ENCODE measurements around the gene SHROOM1. TPM values are rescaled to one million over a fixed set of nuclear protein-coding genes. Genes with fewer than 3 reads are reported as not detected.

Gene SHROOM1
- total and polyA plus RNA-seq, 2 donors (not counting 3 experiments of a cell fraction or from before 2014, with no cell fraction given) = 12.8 to 20.9 TPM

DNA sequence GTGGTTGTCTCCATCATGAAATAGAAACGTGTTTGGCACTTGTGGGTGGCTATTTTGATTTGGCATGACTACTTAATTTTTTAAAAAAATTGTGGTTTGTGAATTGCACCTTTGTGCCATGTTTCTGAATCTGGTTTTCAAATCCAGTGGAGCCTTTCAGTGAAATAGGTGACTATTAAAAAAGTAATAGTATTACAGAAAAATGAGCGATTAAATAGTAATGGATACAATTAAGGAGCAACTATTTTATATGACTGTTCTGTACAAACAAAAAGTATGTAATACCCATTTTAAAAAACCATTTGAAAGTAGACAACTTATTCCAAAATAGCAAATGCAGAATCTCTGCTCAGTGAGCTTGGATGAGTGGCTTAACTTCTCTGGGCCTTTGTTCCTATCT lies 14.4 kb downstream of the SHROOM1 start:
- ChIA-PET CTCF (interaction anchor here (1.0 kb wide), 1 partner anchor 9 kb away, joined by 4 read pairs; no protein-coding TSS in a partner anchor), POLR2A (interaction anchor here (1.2 kb wide), 1 partner anchor 13 kb away, joined by 3 read pairs; no protein-coding TSS in a partner anchor)
- peak; percentile 26 for FAIRE-seq
- Histone ChIP-seq H3K79me2 (ENCODE audit: control insufficient read depth, insufficient read depth, low read length) (no peaks in the 10 kb centered on the region), H3K9me1 (replicated peaks; ENCODE audit: control insufficient read depth, extremely low read depth, insufficient read depth, low read length) (no peaks in the 10 kb centered on the region), H4K20me1 (replicated peaks; ENCODE audit: control insufficient read depth, extremely low read depth, insufficient read depth, low read length) (no peaks in the 10 kb centered on the region), H3K4me1 (ENCODE audit: control insufficient read depth, extremely low read depth, insufficient read depth, low read length) (peaks cover 2% of the 10 kb centered on the region), H3K36me3 (ENCODE audit: control insufficient read depth in 2 of 2, extremely low read depth in 1 of 2, insufficient read depth in 2 of 2, low read length in 2 of 2) (no peaks in the 10 kb centered on the region), H3K27me3 (ENCODE audit: control insufficient read depth in 2 of 2, insufficient read depth in 2 of 2, low read length in 2 of 2) (peaks cover 14 to 29% of the 10 kb centered on the region in 2 experiments), H3K27ac (ENCODE audit: insufficient read depth, low read depth, low read length) (no peak overlapping the region), H3K4me2 (ENCODE audit: insufficient read depth, low read length) (no peak overlapping the region), H3K4me3 (replicated peaks in 1 of 3; ENCODE audit: insufficient read depth in 1 of 3, low read depth in 1 of 3, low read length in 3 of 3) (no peak overlapping the region), H3K9me3 (replicated peaks; ENCODE audit: control insufficient read depth, insufficient read depth, low read length) (no peaks in the 10 kb centered on the region), H2AFZ (ENCODE audit: low read depth, low read length) (no peak overlapping the region), H3K9ac (replicated peaks; ENCODE audit: extremely low read depth, insufficient read depth, low read length) (no peak overlapping the region)
- no TSS peak for BruUV-seq (replicated peaks)
- TF ChIP-seq, protein P1, sequence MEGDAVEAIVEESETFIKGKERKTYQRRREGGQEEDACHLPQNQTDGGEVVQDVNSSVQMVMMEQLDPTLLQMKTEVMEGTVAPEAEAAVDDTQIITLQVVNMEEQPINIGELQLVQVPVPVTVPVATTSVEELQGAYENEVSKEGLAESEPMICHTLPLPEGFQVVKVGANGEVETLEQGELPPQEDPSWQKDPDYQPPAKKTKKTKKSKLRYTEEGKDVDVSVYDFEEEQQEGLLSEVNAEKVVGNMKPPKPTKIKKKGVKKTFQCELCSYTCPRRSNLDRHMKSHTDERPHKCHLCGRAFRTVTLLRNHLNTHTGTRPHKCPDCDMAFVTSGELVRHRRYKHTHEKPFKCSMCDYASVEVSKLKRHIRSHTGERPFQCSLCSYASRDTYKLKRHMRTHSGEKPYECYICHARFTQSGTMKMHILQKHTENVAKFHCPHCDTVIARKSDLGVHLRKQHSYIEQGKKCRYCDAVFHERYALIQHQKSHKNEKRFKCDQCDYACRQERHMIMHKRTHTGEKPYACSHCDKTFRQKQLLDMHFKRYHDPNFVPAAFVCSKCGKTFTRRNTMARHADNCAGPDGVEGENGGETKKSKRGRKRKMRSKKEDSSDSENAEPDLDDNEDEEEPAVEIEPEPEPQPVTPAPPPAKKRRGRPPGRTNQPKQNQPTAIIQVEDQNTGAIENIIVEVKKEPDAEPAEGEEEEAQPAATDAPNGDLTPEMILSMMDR (IDR thresholded peaks at IDR 0.05; ENCODE audit: extremely low read depth in 1 of 2, insufficient read depth in 1 of 2, low read depth in 1 of 2, low read length in 2 of 2) = no peak
- TF ChIP-seq MYC (IDR thresholded peaks at IDR 0.05; ENCODE audit: low read depth, low read length) (no peak), POLR2AphosphoS5 (IDR thresholded peaks at IDR 0.05; ENCODE audit: insufficient read depth, low read depth, low read length) (no peak), JUN (IDR thresholded peaks at IDR 0.05; ENCODE audit: borderline replicate concordance, insufficient read depth, insufficient read length, low read depth) (no peak), FOS (IDR thresholded peaks at IDR 0.05; ENCODE audit: borderline replicate concordance, insufficient read depth, low read length) (no peak), POLR2A (IDR thresholded peaks at IDR 0.05; ENCODE audit: low read depth, low read length) (no peak), GATA2 (IDR thresholded peaks at IDR 0.05; ENCODE audit: insufficient read depth, insufficient read length, low read depth, low read length) (no peak), EZH2 (IDR thresholded peaks at IDR 0.05; ENCODE audit: borderline replicate concordance, low read depth, low read length, severe bottlenecking) (no peak)
- TF ChIP-seq, protein P2, sequence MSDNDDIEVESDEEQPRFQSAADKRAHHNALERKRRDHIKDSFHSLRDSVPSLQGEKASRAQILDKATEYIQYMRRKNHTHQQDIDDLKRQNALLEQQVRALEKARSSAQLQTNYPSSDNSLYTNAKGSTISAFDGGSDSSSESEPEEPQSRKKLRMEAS (IDR thresholded peaks at IDR 0.05; ENCODE audit: insufficient read depth, insufficient read length) = no peak
- no peak for DNase-seq (ENCODE audit: low read depth, low spot score)
- intact Hi-C loops (cut with micrococcal nuclease) = no loop called here
- dilution Hi-C loops (cut with MboI; ENCODE audit: extremely low pct_ligation_motif_present, low sequenced_read_pairs) = no loop called here
